Prostate gland (tissue), 2 donors: ENCODE measurements around the gene INO80B. TPM values are rescaled to one million over a fixed set of nuclear protein-coding genes. Genes with fewer than 3 reads are reported as not detected.
A peak's percentile ranks its signal among the peaks of the same experiment; 100 is the strongest.

ENCODE experiments used
- DNase-seq: peaks from one replicate; pipeline ENCODE4 v3.0.0-alpha.2; 2019; ENCODE audit warnings: low spot score
- H3K27ac ChIP-seq, 2 donors: fragments of 200-600 bp; sonication (generic); 2 replicates each; pipeline ENCODE4 v1.5.1; 2017 to 2019
- H3K27me3 ChIP-seq: fragments of 200-600 bp; sonication (generic); replicated peaks from 2 replicates; pipeline ENCODE4 v1.5.1; 2019; ENCODE audit not compliant: insufficient read depth
- H3K36me3 ChIP-seq, 2 donors: fragments of 200-600 bp; sonication (generic); 1 replicate in 1 of 2; 2 replicates in 1 of 2; pipeline versions ENCODE4 v1.5.1 to v1.8.1; 2017 to 2019
- H3K4me1 ChIP-seq: fragments of 200-600 bp; sonication (generic); replicated peaks from 2 replicates; pipeline ENCODE4 v1.5.1; 2019
- H3K4me3 ChIP-seq, 2 donors: fragments of 200-600 bp; sonication (generic); 2 replicates each; pipeline ENCODE4 v1.5.1; 2017 to 2019
- H3K9me3 ChIP-seq: fragments of 200-600 bp; sonication (generic); 2 replicates; pipeline ENCODE4 v1.5.1; 2017
- POLR2A ChIP-seq: fragments of 450-650 bp; IDR thresholded peaks from one replicate; pipeline ENCODE4 v1.6.1; 2016; ENCODE audit warnings: antibody characterized with exemption, mild to moderate bottlenecking
- POLR2AphosphoS5 ChIP-seq: sonication (generic); formaldehyde crosslinking; IDR thresholded peaks from one replicate; pipeline ENCODE4 v1.6.1; 2017; ENCODE audit warnings: antibody characterized with exemption
- WGBS: methylation state at CpG from one replicate; pipeline ENCODE4 v1.1.5; 2018; 5-methylcytosine and 5-hydroxymethylcytosine counted together
- intact Hi-C: fragments of 100-400 bp; cut with DNase I; formaldehyde crosslinking; loops from one replicate; pipeline ENCODE4 v1.14.2; 2022
- total RNA-seq, 2 donors: library from RNA; depleted of rRNA; stranded (reverse); fragments of >200 nt; gene quantifications; one replicate each; pipeline ENCODE4 v1.1.0, GENCODE V29; 2016
- TF ChIP-seq, protein P1 (sequence below), 4 experiments: fragments of 200-600 bp in 2 of 4; fragments of 450-650 bp in 2 of 4; sonication (generic) in 2 of 4; IDR thresholded peaks; 1 replicate in 3 of 4; 2 replicates in 1 of 4; pipeline ENCODE4 v1.5.1; 2016 to 2019; ENCODE audit warnings: antibody characterized with exemption in 4 of 4, mild to moderate bottlenecking in 2 of 4, moderate library complexity in 2 of 4

INO80B gene
- total RNA-seq, 2 donors from 2014 or later, result 28.3 to 46.7 TPM

DNA sequence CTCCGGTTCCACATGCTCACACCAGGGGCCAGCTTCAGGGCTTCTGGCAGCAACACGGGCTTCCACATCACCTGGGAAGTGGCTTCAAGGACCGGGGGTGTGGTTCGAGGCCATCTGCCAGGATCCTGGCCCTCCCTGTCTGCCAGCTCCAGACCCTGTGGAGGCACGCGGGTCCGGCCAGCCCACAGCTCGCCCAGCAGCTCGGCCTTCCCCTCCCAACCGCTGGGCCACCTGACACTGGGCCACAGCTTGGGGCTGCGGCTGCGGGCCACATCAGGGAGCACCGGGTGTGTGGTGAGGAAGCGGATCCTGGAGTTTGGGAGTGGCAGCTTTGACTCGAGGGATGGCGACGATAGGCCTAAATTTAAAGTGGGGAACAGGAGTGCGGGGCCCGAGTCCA lies 40.4 kb upstream of the INO80B start:
- Histone ChIP-seq H3K4me3 (peak overlapping the region; percentile 34 to 42), H3K36me3 (no peaks in the 10 kb centered on the region), H3K27ac (peak overlapping the region in 1 of 2 donors; percentile 42), H3K9me3 (no peaks in the 10 kb centered on the region), H3K4me1 (peaks cover 5% of the 10 kb centered on the region), H3K27me3 (no peaks in the 10 kb centered on the region)
- WGBS, result 29% methylated on average over 18 of the region's 19 CpGs
- intact Hi-C loops, result no loop called here
- DNase-seq, result no peak
- TF ChIP-seq, protein P1, sequence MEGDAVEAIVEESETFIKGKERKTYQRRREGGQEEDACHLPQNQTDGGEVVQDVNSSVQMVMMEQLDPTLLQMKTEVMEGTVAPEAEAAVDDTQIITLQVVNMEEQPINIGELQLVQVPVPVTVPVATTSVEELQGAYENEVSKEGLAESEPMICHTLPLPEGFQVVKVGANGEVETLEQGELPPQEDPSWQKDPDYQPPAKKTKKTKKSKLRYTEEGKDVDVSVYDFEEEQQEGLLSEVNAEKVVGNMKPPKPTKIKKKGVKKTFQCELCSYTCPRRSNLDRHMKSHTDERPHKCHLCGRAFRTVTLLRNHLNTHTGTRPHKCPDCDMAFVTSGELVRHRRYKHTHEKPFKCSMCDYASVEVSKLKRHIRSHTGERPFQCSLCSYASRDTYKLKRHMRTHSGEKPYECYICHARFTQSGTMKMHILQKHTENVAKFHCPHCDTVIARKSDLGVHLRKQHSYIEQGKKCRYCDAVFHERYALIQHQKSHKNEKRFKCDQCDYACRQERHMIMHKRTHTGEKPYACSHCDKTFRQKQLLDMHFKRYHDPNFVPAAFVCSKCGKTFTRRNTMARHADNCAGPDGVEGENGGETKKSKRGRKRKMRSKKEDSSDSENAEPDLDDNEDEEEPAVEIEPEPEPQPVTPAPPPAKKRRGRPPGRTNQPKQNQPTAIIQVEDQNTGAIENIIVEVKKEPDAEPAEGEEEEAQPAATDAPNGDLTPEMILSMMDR (IDR thresholded peaks at IDR 0.05), result no peak
- TF ChIP-seq POLR2A (no peak), POLR2AphosphoS5 (no peak)

DNA sequence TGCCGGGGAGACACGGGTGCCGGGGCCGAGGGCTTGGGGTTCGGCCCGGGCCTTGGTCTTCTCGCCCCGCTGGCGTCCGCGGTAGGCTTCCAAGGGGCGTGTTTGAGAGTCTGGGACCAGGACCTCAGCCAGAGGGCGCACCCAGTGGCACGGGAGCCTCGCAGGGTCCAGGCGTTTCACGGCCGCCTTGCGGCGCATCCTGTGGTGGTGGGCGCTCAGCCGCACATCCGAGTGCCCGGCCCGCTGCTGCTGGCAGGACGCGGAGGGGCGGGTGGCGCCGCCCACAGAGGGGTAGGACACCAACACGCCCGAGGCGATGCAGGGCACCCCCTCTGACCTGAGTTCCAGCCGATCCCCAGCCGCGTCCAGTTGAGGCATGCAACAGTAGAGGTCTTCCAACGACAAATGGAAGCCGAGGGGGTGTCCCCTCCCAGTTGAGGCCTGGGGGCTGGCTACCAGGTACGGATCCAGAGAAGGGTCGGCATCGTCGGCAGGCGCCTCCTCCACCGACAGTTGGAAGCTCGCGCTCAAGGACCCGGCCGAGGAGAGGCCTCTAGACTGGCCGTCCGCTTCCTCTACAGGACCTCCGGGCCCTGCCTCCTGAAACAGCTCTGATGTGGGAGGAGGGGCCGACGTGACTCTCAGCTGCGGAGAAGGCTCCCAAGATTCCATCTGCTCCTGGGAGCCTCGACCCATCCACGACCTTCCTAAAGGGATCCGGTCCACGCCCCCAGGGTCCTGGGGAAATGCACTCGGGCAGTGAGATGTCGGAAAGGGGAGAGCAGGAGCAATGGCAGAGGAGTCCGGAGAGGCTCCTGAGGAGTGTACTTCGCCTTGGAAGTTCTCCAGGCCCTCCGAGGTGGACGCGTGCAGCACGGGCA lies 39.8 kb upstream of the INO80B start:
- WGBS, result 16% methylated on average over 24 of the region's 66 CpGs
- Histone ChIP-seq H3K4me1 (peaks cover 5% of the 10 kb centered on the region), H3K27ac (peak overlapping the region in 1 of 2 donors; percentile 42), H3K4me3 (peak overlapping the region; percentile 34 to 42), H3K9me3 (no peaks in the 10 kb centered on the region), H3K27me3 (no peaks in the 10 kb centered on the region), H3K36me3 (no peaks in the 10 kb centered on the region)
- intact Hi-C loops, result no loop called here
- peak; percentile 29 for DNase-seq
- TF ChIP-seq POLR2AphosphoS5 (no peak), POLR2A (no peak)
- TF ChIP-seq, protein P1 (IDR thresholded peaks at IDR 0.05), result peak in 3 of 4 experiments; percentile 27 to 55 (median 36)

DNA sequence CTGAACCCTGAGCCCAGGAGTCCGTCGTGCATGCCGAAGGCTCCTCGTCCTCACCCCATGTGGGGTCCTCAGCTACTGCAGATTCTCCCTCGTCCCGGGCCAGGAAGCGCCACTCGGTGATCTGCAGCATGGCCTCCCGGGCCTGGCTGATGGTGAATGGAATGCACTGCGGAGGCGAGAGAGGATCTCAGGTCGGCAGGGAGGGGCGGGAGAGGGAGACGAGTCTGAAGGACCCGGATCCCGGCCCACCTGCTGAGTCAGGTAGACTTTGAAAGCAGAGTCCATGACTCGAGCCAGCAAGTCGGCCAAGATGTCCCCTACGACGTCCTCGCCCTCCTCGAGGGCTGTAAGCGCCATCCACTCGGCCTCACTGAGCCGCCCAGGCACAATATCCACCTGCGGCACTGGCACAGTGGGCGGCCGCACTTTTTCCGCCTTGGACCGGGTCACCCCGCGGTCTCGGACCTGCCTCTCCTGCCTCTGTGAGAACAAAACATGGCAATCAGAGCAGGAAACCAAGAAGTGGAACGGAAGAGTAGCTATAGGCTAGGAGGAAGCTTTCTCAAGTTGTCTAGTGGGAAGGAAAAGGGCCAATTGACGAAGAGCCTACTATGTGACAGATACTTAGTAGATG lies 39.0 kb upstream of the INO80B start:
- whole genome bisulfite sequencing, result 56% methylated on average over 35 of the region's 35 CpGs
- Histone ChIP-seq H3K27ac (no peak overlapping the region), H3K36me3 (no peaks in the 10 kb centered on the region), H3K4me3 (peak overlapping the region; percentile 34 to 42), H3K4me1 (peaks cover 5% of the 10 kb centered on the region), H3K9me3 (no peaks in the 10 kb centered on the region), H3K27me3 (no peaks in the 10 kb centered on the region)
- DNase-seq, result no peak
- intact Hi-C loops, result no loop called here
- TF ChIP-seq, protein P1 (IDR thresholded peaks at IDR 0.05), result no peak
- TF ChIP-seq POLR2AphosphoS5, result no peak
- no peak for TF ChIP-seq POLR2A

DNA sequence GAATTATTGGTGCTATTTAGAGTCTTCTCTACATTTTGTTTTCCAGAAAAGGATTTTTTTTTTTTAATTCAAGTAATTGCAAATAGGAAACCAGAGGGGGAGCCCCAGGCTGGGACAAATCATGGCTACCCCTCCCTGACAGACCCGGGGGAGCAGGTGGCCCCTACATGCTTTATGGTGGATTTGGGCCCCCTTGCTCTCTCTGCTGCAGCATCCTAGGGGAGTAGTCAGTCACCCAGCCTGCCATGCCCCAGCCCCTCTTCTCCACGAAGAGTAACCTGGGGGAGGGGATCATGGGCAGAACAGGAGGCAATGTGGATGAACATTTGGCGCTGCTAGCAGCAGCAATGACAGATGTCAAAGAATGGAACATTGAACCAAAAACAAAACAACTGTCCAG lies 38.1 kb upstream of the INO80B start:
- Histone ChIP-seq H3K36me3 (no peaks in the 10 kb centered on the region), H3K9me3 (no peaks in the 10 kb centered on the region), H3K4me1 (peaks cover 5% of the 10 kb centered on the region), H3K4me3 (no peak overlapping the region), H3K27me3 (no peaks in the 10 kb centered on the region), H3K27ac (no peak overlapping the region)
- DNase-seq, result no peak
- intact Hi-C loops, result no loop called here
- TF ChIP-seq, protein P1 (IDR thresholded peaks at IDR 0.05), result no peak
- TF ChIP-seq POLR2A (no peak), POLR2AphosphoS5 (no peak)
- 63% methylated on average over 3 of the region's 3 CpGs for WGBS
